Peyer's patch (tissue), 4 donors: Measurements from ENCODE around the gene AP3D1.

Experiments
- CTCF ChIP-seq, 6 experiments: fragments of 450-650 bp in 4 of 6; fragments of 200-600 bp in 2 of 6; sonication (generic) in 1 of 6; IDR thresholded peaks; one replicate each; pipeline ENCODE4 v1.5.1; 2017 to 2019; ENCODE audit warnings: antibody characterized with exemption in 6 of 6, mild to moderate bottlenecking in 3 of 6, moderate library complexity in 1 of 6
- POLR2A ChIP-seq, 2 donors: fragments of 450-650 bp; IDR thresholded peaks; one replicate each; pipeline ENCODE4 v1.5.1; 2017; ENCODE audit warnings: antibody characterized with exemption in 2 of 2, mild to moderate bottlenecking in 2 of 2, moderate library complexity in 2 of 2

GRCh38 chr19:2191456-2192310, 40.3 kb upstream of the AP3D1 start:
- TF ChIP-seq CTCF (IDR thresholded peaks at IDR 0.05): peak in 3 of 6 experiments; percentile 50 to 53 (median 52)
- TF ChIP-seq POLR2A (IDR thresholded peaks at IDR 0.05): no peak
